Urinary bladder (tissue), 4 donors: Measurements from ENCODE around the gene SPAG17. TPM values are rescaled to one million over a fixed set of nuclear protein-coding genes. Genes with fewer than 3 reads are reported as not detected.
A peak's percentile ranks its signal among the peaks of the same experiment; 100 is the strongest.
"Not testable (repeated sequence)": the region's sequence is repeated elsewhere in the genome, so short reads cannot be mapped to it uniquely, and the experiment has no call there.

ENCODE experiments used
- DNase-seq: peaks from one replicate; pipeline ENCODE4 v3.0.0-alpha.2; 2015; ENCODE audit errors: extremely low spot score
- H3K27ac ChIP-seq: one replicate; pipeline ENCODE4 v1.5.1; 2013; ENCODE audit warnings: low read depth, mild to moderate bottlenecking, moderate library complexity
- H3K36me3 ChIP-seq: one replicate; pipeline ENCODE4 v1.6.1; 2013; ENCODE audit warnings: mild to moderate bottlenecking, moderate library complexity; ENCODE audit not compliant: insufficient read depth
- H3K4me1 ChIP-seq: one replicate; pipeline ENCODE4 v1.6.1; 2013; ENCODE audit warnings: mild to moderate bottlenecking, moderate library complexity; ENCODE audit not compliant: insufficient read depth
- H3K4me3 ChIP-seq: one replicate; pipeline ENCODE4 v1.5.1; 2013; ENCODE audit warnings: low read depth, low read length
- WGBS: extraction: QIAGEN DNeasy Blood & Tissue Kit; methylation state at CpG from one replicate; pipeline ENCODE4 v1.1.7; 2013; 5-methylcytosine and 5-hydroxymethylcytosine counted together
- polyA plus RNA-seq: library from polyadenylated mRNA; stranded (reverse); fragments of 200-250 nt; gene quantifications from one replicate; pipeline ENCODE4 v1.2.3, GENCODE V29; 2013
- total RNA-seq: library from RNA; depleted of rRNA; stranded (reverse); fragments of >200 nt; gene quantifications from one replicate; pipeline ENCODE4 v1.2.3, GENCODE V29; 2014
- donor health status: healthy with polysubstance abuse.
- donor health status: healthy.

The SPAG17 gene
- total and polyA plus RNA-seq, 2 donors, result 0.51 to 4.2 TPM

DNA sequence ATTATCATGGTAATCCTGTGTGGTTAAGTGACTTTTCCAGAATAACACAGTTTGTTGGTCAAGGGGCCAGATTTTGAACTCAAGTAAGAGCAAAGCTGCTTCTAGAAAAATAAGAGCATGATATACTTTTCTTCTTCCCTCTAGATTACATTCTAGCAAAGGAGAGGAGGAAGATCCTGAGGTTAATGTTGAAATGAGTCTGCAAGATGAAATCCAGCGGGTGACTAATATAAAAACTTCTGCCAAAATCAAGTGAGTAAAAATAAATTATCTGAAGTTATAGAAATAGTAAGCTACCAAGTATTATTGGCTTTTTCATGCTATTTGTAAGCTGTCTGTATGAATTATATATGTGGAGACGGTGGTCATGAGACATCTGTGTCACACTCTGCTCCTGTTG lies 242.7 kb downstream of the SPAG17 start:
- DNase-seq, result no peak
- H3K27ac ChIP-seq, result no peak overlapping the region
- peaks cover 14% of the 10 kb centered on the region for H3K36me3 ChIP-seq
- WGBS, result 94% methylated on average over 2 of the region's 2 CpGs
- no peaks in the 10 kb centered on the region for H3K4me1 ChIP-seq
- H3K4me3 ChIP-seq, result no peak overlapping the region

DNA sequence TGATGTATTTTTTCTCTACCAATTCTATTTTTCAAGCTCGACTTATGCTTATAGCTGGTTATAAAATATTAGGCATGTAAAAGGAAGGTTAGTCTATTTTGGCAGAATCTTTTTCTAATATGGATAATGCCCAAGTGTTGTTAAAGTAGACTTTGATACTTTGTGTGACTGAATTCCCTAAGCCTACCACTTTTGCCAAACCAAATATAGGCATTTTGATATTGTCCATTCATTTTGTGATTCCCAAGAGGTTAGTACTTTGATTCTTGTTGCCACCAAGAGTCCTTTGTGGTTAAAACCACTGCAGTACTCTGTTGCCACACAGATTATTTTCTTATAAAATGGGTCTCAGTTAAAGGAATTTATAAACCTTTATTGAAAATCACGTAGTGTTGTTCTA lies 251.3 kb downstream of the SPAG17 start:
- H3K4me3 ChIP-seq, result no peak overlapping the region
- no peaks in the 10 kb centered on the region for H3K36me3 ChIP-seq
- no peaks in the 10 kb centered on the region for H3K4me1 ChIP-seq
- no peak for DNase-seq
- no peak overlapping the region for H3K27ac ChIP-seq
- WGBS, result 87% methylated on average over 2 of the region's 2 CpGs

DNA sequence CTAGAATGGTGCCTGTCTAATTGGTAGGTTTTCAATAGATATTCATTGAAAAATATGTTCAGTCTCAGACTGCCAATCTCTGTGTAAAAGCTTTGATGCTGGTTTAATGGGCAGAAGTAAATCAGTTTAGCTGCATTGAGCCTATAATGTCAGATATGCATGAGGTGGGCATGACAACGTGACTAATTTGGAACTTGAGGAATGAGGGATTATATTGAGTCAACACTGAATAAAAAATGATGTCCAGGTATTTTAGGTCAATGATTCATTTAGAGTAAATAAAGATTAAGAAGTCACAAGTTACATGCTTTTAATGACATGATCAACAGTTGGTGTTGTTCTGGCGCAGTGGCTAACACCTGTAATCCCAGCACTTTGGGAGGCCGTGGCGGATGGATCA lies 252.5 kb downstream of the SPAG17 start:
- H3K27ac ChIP-seq, result no peak overlapping the region
- no peak overlapping the region for H3K4me3 ChIP-seq
- no peaks in the 10 kb centered on the region for H3K4me1 ChIP-seq
- DNase-seq, result no peak
- WGBS, result 93% methylated on average over 4 of the region's 4 CpGs
- no peaks in the 10 kb centered on the region for H3K36me3 ChIP-seq

DNA sequence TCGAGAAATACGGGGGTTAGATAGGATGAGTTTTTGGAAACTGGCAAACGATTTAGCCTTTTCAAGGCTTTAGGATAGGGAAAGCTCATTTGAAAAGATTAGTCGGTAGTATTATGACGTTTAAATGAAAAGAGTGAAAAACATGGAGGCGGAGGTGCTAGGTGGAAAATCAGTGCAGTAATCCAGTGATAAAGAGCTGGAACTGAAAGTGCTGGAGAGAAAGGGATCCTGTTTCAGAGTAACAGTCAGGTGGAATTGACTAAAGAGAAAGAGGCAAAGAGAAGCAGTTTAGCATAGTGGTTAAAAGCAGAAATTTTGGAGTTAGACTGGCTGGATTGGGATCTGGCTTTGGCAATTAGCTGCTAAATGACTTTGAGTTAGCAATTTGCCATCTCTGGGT lies 254.5 kb downstream of the SPAG17 start:
- no peak for DNase-seq
- Histone ChIP-seq H3K27ac (no peak overlapping the region), H3K4me3 (peak overlapping the region; percentile 76), H3K4me1 (no peaks in the 10 kb centered on the region), H3K36me3 (no peaks in the 10 kb centered on the region)
- WGBS, result 5% methylated on average over 6 of the region's 6 CpGs

DNA sequence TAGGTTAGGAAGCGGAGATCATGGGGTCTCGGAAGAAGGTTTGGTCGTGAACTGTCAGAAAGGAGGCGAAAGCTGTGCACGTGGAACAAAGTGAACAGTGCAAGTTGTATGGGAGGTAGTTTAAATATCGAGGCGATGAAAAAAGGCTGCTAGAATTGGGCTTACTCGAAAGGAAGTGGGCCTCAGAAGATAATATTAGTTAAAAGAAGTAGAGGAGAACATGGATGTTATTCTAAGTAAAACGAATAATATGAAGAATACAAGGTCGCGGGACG lies 254.9 kb downstream of the SPAG17 start:
- no peaks in the 10 kb centered on the region for H3K36me3 ChIP-seq
- H3K27ac ChIP-seq, result no peak overlapping the region
- WGBS, result 1% methylated on average over 12 of the region's 12 CpGs
- peak overlapping the region; percentile 76 for H3K4me3 ChIP-seq
- no peak for DNase-seq
- H3K4me1 ChIP-seq, result no peaks in the 10 kb centered on the region

DNA sequence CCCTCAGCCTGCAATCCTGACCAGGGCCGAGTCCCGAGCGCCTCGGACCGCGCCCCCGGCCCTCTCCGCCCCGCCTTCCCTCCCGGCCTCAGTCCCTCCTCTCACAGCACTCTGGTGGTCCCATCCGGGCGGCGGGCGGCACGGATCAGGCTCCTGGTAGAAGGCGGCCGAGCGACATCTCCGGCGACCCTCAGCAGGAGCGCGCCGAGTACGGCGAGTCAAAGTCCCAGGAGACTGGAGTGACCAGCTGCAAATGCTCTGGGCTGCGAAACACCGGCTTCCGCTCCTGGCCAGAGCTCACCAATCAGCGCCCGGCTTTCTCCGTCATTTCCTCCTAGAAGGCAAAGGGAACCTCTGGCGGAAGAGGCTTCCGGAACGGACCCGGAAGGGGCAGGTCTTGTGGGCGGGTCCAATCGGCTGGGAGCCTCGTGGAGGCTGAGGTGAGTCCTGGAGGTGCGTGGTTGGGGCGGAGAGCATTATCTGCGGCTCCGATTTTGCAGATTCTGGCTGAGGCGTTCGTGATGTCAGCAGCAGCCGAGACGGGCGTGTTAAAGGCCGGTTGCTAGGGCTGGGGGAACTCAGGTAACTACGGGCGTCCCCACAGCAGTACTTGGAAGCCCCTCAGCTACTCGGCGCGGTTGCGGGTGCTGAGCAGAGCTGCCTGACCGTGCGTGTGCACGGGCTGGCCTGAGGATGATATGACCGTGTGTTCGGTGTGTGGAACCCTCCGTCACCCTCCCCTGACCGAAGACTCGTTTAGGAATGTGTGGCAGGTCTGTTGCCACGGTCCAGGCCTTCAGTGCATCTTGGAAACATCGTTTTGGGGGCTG lies 255.5 kb downstream of the SPAG17 start, which contains the start of the genes GDAP2 and WDR3:
Gene GDAP2, minus strand, starts transcription at position 279 of the 830 bp plus-strand sequence. CDS start 9,264 bp downstream, outside the sequence.
Gene WDR3, plus strand, starts transcription at position 397 of the 830 bp plus-strand sequence. CDS start 3,581 bp downstream, outside the sequence.
- WGBS, result under 1% methylated on average over 64 of the region's 64 CpGs
- peak; percentile 96 for DNase-seq
- peak within 1 kb of the TSS; percentile 76 for H3K4me3 ChIP-seq
- no peaks in the 10 kb centered on the region for H3K36me3 ChIP-seq
- H3K4me1 ChIP-seq, result no peaks in the 10 kb centered on the region
- H3K27ac ChIP-seq, result peak within 1 kb of the TSS; percentile 80

DNA sequence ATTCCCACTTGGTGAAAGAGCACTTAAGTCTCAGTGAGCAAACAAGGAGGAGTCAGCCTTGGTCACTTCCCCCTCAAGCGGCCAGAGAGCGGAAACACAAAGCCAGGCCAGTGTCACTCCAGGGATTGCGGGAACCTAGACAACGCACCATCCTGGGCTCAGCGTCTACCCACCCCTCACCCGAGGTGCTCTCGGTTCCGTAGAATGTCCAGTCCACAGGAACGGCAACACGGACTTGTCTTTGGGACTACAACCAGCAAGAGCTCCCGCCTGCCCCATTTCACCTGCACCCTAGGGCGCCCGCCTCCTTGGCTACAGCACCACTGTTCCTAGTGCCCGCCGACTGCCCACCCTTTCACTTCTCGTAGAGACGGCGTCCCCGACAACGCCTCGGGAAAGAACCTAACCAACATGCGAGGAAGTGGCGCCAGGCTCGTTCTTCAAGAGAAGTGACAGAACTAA lies 256.1 kb downstream of the SPAG17 start:
- Histone ChIP-seq H3K4me3 (peak overlapping the region; percentile 76), H3K27ac (peak overlapping the region; percentile 80), H3K36me3 (no peaks in the 10 kb centered on the region), H3K4me1 (no peaks in the 10 kb centered on the region)
- 0% methylated on average over 24 of the region's 24 CpGs for whole genome bisulfite sequencing
- DNase-seq, result peak; percentile 39

DNA sequence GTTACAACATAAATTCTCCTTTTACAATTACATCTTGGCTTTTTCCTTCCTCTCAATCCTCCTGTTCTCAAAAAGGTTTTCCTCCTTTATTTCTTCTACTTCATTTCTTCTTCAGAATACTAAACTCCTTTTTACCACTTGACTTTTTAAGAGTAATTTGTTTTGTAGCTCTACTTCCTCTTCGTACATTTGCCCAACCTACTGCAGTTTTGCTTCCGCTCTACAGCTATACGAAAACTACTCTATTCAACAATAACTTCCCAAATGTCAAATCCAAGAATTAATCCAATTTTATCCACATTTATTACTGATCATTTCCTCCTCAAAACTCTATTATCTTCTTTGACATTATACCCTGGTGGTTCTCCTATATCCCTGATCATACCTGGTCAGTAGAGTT lies 259.0 kb downstream of the SPAG17 start:
- WGBS, result 89% methylated on average over 3 of the region's 3 CpGs
- no peak overlapping the region for H3K27ac ChIP-seq
- H3K4me1 ChIP-seq, result no peaks in the 10 kb centered on the region
- no peak for DNase-seq
- H3K36me3 ChIP-seq, result no peaks in the 10 kb centered on the region
- H3K4me3 ChIP-seq, result no peak overlapping the region

DNA sequence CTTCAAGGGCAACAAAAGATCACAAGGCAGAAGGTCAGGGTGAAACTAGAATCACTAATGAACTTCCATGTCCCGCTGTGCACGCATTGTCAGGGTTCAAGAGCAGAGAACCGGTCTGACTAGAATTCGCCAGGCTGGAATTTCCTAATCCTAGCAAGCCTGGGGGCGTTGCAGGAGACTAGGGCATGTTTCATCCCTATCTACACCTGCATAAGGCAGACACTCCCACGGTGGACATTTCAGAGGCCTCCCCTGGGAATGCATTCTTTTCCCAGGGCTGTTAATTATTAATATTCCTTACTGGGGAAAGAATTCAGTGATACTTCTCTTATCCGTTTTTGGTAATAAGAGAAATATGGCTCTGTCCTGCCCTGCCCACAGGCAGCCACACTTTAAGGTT lies 262.3 kb downstream of the SPAG17 start:
- H3K27ac ChIP-seq, H3K4me3 ChIP-seq, DNase-seq, H3K4me1 ChIP-seq, H3K36me3 ChIP-seq: not testable (repeated sequence)
- WGBS, result 93% methylated on average over 7 of the region's 7 CpGs

DNA sequence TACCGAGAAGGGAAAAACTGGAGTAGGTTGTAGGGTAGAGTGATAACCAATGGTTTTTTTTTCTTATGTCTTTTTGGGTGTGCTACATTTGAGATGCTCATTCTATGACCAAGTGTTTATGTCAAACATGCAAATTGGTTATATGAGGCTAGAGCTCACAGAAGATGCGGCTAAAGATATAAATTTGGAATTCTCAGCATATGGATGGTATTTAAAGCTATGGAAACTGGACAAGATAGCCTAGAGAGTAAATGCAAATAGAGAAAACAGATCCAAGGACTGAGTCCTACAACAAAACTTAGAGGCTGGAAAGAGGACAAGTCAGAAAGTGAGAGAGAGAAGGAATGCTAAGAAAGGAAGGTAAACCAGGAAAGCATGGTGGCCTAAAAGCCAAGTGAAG lies 263.0 kb downstream of the SPAG17 start:
- Histone ChIP-seq H3K36me3 (no peaks in the 10 kb centered on the region), H3K4me3 (no peak overlapping the region), H3K27ac (no peak overlapping the region), H3K4me1 (no peaks in the 10 kb centered on the region)
- WGBS, result 94% methylated on average over 2 of the region's 2 CpGs
- no peak for DNase-seq

DNA sequence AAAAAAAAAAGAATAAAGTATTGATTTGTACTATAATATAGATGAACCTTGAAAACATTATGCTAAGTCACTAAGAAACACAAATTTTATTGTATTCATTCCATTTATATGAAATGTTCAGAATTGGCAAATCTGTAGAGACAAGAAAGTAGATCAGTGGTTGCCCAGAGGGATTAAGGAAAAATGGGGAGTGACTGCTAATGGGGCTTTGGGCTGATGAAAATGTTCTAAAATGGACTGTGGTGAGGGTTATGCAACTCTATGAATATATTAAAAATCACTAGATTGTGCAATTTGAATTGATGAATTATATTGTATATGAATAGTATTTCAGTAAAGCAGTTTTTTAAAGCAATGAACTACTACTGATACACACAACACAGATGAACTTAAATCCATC lies 265.7 kb downstream of the SPAG17 start:
- no peaks in the 10 kb centered on the region for H3K36me3 ChIP-seq

DNA sequence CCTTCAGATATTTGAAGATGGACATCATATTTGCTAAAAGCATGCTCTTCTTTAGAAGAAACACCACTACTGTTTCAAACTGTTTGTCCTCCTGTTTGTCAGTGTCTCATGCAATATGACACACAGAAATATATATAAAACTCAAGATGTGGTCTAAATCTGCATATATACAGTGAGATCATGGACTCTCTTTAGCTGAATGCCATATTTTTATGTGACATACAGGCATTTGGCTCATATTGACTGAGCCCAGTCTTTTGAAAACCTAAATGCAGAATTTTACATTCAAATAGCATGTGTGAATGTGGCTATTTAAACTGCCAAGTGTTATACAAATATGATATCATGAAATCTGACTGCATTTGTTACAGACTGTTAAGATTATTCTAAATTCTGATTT lies 274.0 kb downstream of the SPAG17 start:
- no peak for DNase-seq
- Histone ChIP-seq H3K36me3 (peaks cover 8% of the 10 kb centered on the region), H3K4me3 (no peak overlapping the region), H3K4me1 (no peaks in the 10 kb centered on the region), H3K27ac (no peak overlapping the region)

More for the DNA sequence above, 265.7 kb downstream of the SPAG17 start:
- Histone ChIP-seq H3K4me3 (no peak overlapping the region), H3K4me1 (no peaks in the 10 kb centered on the region), H3K27ac (no peak overlapping the region)
- no peak for DNase-seq

DNA sequence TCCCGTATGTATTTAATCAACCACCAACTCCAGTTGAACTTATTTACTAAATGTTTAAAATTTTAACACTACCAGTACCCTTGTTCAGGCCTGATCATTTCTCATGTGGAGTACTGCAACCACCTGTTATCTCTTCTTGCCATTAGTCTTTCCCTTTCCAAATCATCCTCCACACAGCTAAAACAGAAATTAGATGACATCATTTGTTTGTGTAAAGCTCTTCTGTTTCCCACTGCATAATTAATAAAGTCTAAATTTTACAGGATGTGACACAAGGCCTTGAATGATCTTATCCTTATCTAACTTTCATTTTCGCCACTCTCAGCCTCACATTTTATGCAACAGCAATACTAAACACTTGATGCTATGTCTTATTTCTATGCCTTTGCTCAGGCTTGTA lies 280.0 kb downstream of the SPAG17 start:
- H3K36me3 ChIP-seq, result peaks cover 3% of the 10 kb centered on the region
- DNase-seq, result no peak
- no peaks in the 10 kb centered on the region for H3K4me1 ChIP-seq
- 94% methylated on average over 2 of the region's 2 CpGs for WGBS
- H3K27ac ChIP-seq, result no peak overlapping the region
- no peak overlapping the region for H3K4me3 ChIP-seq

DNA sequence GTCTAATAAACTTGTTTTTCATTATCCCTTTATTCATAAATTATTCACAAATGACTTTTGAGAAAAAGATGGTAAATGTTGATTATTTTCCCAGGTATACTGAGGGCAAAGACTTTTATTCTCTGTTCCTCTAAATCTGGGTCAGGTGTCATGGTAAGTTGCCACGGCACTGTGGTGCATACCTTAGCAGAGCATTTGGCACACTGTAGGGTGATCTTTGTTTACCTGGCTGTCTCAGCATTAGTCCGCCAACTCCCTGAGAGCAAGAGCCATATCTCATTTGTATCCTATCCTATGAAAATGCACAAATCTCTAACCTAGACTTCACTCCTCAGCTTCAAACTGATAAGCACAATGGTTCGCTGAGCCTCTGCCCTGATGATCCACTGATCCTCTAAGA lies 280.5 kb downstream of the SPAG17 start:
- H3K4me3 ChIP-seq, result no peak overlapping the region
- no peak for DNase-seq
- peaks cover 2% of the 10 kb centered on the region for H3K36me3 ChIP-seq
- no peak overlapping the region for H3K27ac ChIP-seq
- no peaks in the 10 kb centered on the region for H3K4me1 ChIP-seq
- 95% methylated on average over 3 of the region's 3 CpGs for WGBS
